Parathyroid adenoma (tissue), 2 donors: ENCODE data around the gene TBCEL.

Source experiments
- H2AFZ ChIP-seq: fragments of 300-600 bp; sonication (generic); one replicate; pipeline ENCODE4 v1.7.0; 2017; ENCODE audit warnings: antibody characterized with exemption, mild to moderate bottlenecking
- H3K27ac ChIP-seq: fragments of 300-600 bp; sonication (generic); one replicate; pipeline ENCODE4 v1.7.0; 2017
- H3K27me3 ChIP-seq: fragments of 300-600 bp; sonication (generic); one replicate; pipeline ENCODE4 v1.7.0; 2017; ENCODE audit warnings: low read length; ENCODE audit not compliant: control insufficient read depth, insufficient read depth
- H3K36me3 ChIP-seq: fragments of 300-600 bp; sonication (generic); one replicate; pipeline ENCODE4 v1.7.0; 2017; ENCODE audit warnings: low read length; ENCODE audit not compliant: control insufficient read depth, insufficient read depth
- H3K4me1 ChIP-seq: fragments of 300-600 bp; sonication (generic); one replicate; pipeline ENCODE4 v1.7.0; 2017; ENCODE audit warnings: control low read depth
- H3K4me2 ChIP-seq: fragments of 300-600 bp; sonication (generic); one replicate; pipeline ENCODE4 v1.7.0; 2017; ENCODE audit warnings: low read length
- H3K4me3 ChIP-seq: fragments of 300-600 bp; sonication (generic); one replicate; pipeline ENCODE4 v1.7.0; 2017; ENCODE audit warnings: low read depth, low read length
- H3K79me2 ChIP-seq: fragments of 300-600 bp; sonication (generic); one replicate; pipeline ENCODE4 v1.7.0; 2017; ENCODE audit warnings: control low read depth
- H3K9ac ChIP-seq: fragments of 300-600 bp; sonication (generic); one replicate; pipeline ENCODE4 v1.7.0; 2017; ENCODE audit warnings: mild to moderate bottlenecking
- H3K9me3 ChIP-seq: fragments of 300-600 bp; sonication (generic); one replicate; pipeline ENCODE4 v1.7.0; 2017; ENCODE audit warnings: low read length; ENCODE audit not compliant: control insufficient read depth
- CTCF ChIP-seq: fragments of 300-600 bp; sonication (generic); IDR thresholded peaks from one replicate; pipeline ENCODE4 v1.7.0; 2017; ENCODE audit warnings: antibody characterized with exemption, mild to moderate bottlenecking
- donor health status: primary hyperparathyroidism.

The TBCEL gene

GRCh38 chr11:120994091-120994859 lies 29.6 kb upstream of the TBCEL start:
- H3K9ac ChIP-seq: no peak overlapping the region
- no peak overlapping the region for H2AFZ ChIP-seq
- no peak for TF ChIP-seq CTCF
- no peaks in the 10 kb centered on the region for H3K27me3 ChIP-seq
- peak overlapping the region; percentile 63 for H3K27ac ChIP-seq
- H3K4me3 ChIP-seq: no peak overlapping the region
- no peaks in the 10 kb centered on the region for H3K9me3 ChIP-seq
- H3K36me3 ChIP-seq: no peaks in the 10 kb centered on the region
- peak overlapping the region; percentile 58 for H3K4me2 ChIP-seq
- H3K4me1 ChIP-seq: peaks cover 10% of the 10 kb centered on the region
- no peaks in the 10 kb centered on the region for H3K79me2 ChIP-seq

GRCh38 chr11:120995184-120995583 lies 28.7 kb upstream of the TBCEL start:
- Histone ChIP-seq H3K79me2 (no peaks in the 10 kb centered on the region), H3K27me3 (no peaks in the 10 kb centered on the region), H3K9ac (no peak overlapping the region), H3K4me3 (no peak overlapping the region), H3K4me1 (peaks cover 10% of the 10 kb centered on the region), H3K9me3 (no peaks in the 10 kb centered on the region), H3K36me3 (no peaks in the 10 kb centered on the region), H2AFZ (no peak overlapping the region), H3K4me2 (no peak overlapping the region), H3K27ac (peak overlapping the region; percentile 63)
- no peak for TF ChIP-seq CTCF

GRCh38 chr11:120996973-120997372 lies 26.9 kb upstream of the TBCEL start:
- no peak overlapping the region for H2AFZ ChIP-seq
- H3K36me3 ChIP-seq: no peaks in the 10 kb centered on the region
- no peaks in the 10 kb centered on the region for H3K27me3 ChIP-seq
- H3K9me3 ChIP-seq: no peaks in the 10 kb centered on the region
- no peak overlapping the region for H3K4me2 ChIP-seq
- no peak overlapping the region for H3K27ac ChIP-seq
- no peak overlapping the region for H3K9ac ChIP-seq
- no peak for TF ChIP-seq CTCF
- H3K4me3 ChIP-seq: no peak overlapping the region
- peaks cover 10% of the 10 kb centered on the region for H3K4me1 ChIP-seq
- H3K79me2 ChIP-seq: no peaks in the 10 kb centered on the region

- Histone ChIP-seq H3K27me3 (no peaks in the 10 kb centered on the region), H3K4me3 (no peak overlapping the region), H3K4me2 (no peak overlapping the region), H2AFZ (no peak overlapping the region), H3K9me3 (no peaks in the 10 kb centered on the region), H3K9ac (no peak overlapping the region), H3K79me2 (no peaks in the 10 kb centered on the region), H3K27ac (no peak overlapping the region), H3K4me1 (peaks cover 9% of the 10 kb centered on the region), H3K36me3 (no peaks in the 10 kb centered on the region)
- no peak for TF ChIP-seq CTCF
Measured at GRCh38 chr11:120998581-120998980, 25.3 kb upstream of the TBCEL start.

- H3K36me3 ChIP-seq: no peaks in the 10 kb centered on the region
- no peaks in the 10 kb centered on the region for H3K27me3 ChIP-seq
- no peak overlapping the region for H3K27ac ChIP-seq
- no peak overlapping the region for H3K9ac ChIP-seq
- no peak overlapping the region for H2AFZ ChIP-seq
- no peak overlapping the region for H3K4me3 ChIP-seq
- H3K4me1 ChIP-seq: no peaks in the 10 kb centered on the region
- TF ChIP-seq CTCF: no peak
- no peaks in the 10 kb centered on the region for H3K9me3 ChIP-seq
- H3K4me2 ChIP-seq: no peak overlapping the region
- H3K79me2 ChIP-seq: no peaks in the 10 kb centered on the region
Measured at GRCh38 chr11:121004206-121004840, 19.6 kb upstream of the TBCEL start.
